ENCODE results near the gene TAB2.

Gene TAB2

DNA sequence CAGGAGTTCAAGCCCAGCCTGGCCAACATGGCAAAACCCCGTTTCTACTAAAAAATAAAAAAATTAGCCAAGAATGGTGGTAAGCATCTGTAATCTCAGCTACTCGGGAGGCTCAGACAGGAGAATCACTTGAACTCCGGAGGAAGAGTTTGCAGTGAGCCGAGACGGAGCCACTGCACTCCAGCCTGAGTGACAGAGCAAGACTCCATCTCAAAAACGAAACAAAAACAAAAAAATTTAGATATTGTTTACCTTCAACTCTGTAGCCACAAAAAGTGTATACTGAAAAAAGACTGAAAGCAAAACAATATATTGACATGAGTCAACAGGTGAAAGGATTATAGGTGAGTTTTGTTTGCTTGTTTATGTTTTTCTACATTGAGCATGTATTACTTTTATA lies 30.6 kb upstream of the TAB2 start:
- Histone ChIP-seq H3K4me3 (ENCODE audit: low read length) (no peak overlapping the region), H2AFZ (ENCODE audit: low read depth, low read length) (no peak overlapping the region), H3K9ac (ENCODE audit: low read length) (no peak overlapping the region), H3K4me2 (ENCODE audit: low read length) (no peak overlapping the region), H3K79me2 (ENCODE audit: low read length) (no peaks in the 10 kb centered on the region), H3K9me3 (ENCODE audit: insufficient read depth, low read length) (no peaks in the 10 kb centered on the region), H3K4me1 (ENCODE audit: low read length) (peaks cover 9% of the 10 kb centered on the region), H3K27ac (ENCODE audit: low read length) (no peak overlapping the region), H3K36me3 (replicated peaks; ENCODE audit: low read depth, low read length) (no peaks in the 10 kb centered on the region), H4K20me1 (ENCODE audit: insufficient read depth, low read length) (no peaks in the 10 kb centered on the region), H3K27me3 (ENCODE audit: low read depth, low read length) (no peaks in the 10 kb centered on the region)
- TF ChIP-seq EZH2phosphoT487 (IDR thresholded peaks at IDR 0.05; ENCODE audit: low read depth) = no peak

DNA sequence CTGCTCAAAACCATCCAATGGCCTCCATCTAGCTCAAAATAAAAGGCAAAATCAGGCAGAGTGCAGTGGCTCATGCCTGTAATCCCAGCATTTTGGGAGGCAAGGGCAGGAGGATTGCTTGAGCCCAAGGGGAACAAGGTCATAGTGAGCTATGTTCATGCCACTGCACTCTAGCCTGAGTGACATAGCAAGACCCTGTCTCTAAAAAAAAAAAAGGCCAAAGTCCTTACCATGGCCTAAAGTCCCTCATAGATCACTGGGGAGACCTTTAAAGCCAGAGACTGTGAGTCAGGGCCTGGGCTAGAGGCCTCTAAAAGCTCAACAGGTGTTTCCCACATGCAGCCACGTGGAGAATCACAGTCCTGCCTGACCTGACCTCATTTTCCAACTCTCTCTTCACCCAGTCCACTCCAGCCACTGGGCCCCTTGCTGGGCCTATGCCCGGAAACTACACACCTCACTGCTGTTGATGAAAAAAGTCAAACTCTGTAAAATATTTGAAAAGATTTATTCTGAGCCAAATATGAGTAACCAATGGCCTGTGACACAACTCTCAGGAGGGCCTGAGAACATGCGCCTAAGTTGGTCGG lies 28.2 kb upstream of the TAB2 start:
- TF ChIP-seq, protein P1, sequence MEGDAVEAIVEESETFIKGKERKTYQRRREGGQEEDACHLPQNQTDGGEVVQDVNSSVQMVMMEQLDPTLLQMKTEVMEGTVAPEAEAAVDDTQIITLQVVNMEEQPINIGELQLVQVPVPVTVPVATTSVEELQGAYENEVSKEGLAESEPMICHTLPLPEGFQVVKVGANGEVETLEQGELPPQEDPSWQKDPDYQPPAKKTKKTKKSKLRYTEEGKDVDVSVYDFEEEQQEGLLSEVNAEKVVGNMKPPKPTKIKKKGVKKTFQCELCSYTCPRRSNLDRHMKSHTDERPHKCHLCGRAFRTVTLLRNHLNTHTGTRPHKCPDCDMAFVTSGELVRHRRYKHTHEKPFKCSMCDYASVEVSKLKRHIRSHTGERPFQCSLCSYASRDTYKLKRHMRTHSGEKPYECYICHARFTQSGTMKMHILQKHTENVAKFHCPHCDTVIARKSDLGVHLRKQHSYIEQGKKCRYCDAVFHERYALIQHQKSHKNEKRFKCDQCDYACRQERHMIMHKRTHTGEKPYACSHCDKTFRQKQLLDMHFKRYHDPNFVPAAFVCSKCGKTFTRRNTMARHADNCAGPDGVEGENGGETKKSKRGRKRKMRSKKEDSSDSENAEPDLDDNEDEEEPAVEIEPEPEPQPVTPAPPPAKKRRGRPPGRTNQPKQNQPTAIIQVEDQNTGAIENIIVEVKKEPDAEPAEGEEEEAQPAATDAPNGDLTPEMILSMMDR (IDR thresholded peaks at IDR 0.05; ENCODE audit: low read depth, low read length) = no peak
- no peak for TF ChIP-seq EZH2phosphoT487 (IDR thresholded peaks at IDR 0.05; ENCODE audit: low read depth)

DNA sequence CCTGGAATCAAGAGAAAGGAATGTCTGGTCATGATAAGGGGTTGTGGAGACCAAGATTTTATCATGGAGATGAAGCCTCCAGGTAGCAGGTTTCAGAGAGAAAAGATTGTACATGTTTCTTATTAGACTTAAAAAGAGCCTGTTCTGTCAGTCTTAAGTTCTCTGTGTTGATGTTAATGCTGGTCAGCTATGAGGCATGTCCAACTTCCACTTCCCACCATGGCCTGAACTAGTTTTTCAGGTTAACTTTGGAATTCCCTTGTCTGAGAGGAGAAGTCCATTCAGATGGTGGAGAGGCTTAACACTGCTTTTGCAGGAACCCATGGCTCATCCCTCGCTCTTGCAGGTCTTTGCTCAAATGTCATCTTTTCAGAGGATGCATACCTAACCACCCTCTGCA lies 27.5 kb upstream of the TAB2 start:
- H3K27me3 ChIP-seq (ENCODE audit: low read depth, low read length) = no peaks in the 10 kb centered on the region
- H3K36me3 ChIP-seq (replicated peaks; ENCODE audit: low read depth, low read length) = no peaks in the 10 kb centered on the region
- H3K27ac ChIP-seq (ENCODE audit: low read length) = no peak overlapping the region
- no peak overlapping the region for H3K4me3 ChIP-seq (ENCODE audit: low read length)
- H3K9me3 ChIP-seq (ENCODE audit: insufficient read depth, low read length) = no peaks in the 10 kb centered on the region
- H3K4me2 ChIP-seq (ENCODE audit: low read length) = no peak overlapping the region
- H2AFZ ChIP-seq (ENCODE audit: low read depth, low read length) = no peak overlapping the region
- H3K79me2 ChIP-seq (ENCODE audit: low read length) = no peaks in the 10 kb centered on the region
- TF ChIP-seq EZH2phosphoT487 (IDR thresholded peaks at IDR 0.05; ENCODE audit: low read depth) = no peak
- TF ChIP-seq, protein P1 (IDR thresholded peaks at IDR 0.05; ENCODE audit: low read depth, low read length) = no peak
- H4K20me1 ChIP-seq (ENCODE audit: insufficient read depth, low read length) = no peaks in the 10 kb centered on the region
- no peak overlapping the region for H3K9ac ChIP-seq (ENCODE audit: low read length)
- H3K4me1 ChIP-seq (ENCODE audit: low read length) = peaks cover 7% of the 10 kb centered on the region

More for the DNA sequence above, 28.2 kb upstream of the TAB2 start:
- Histone ChIP-seq H3K27me3 (ENCODE audit: low read depth, low read length) (no peaks in the 10 kb centered on the region), H3K27ac (ENCODE audit: low read length) (no peak overlapping the region), H3K9ac (ENCODE audit: low read length) (no peak overlapping the region), H3K79me2 (ENCODE audit: low read length) (no peaks in the 10 kb centered on the region), H2AFZ (ENCODE audit: low read depth, low read length) (no peak overlapping the region), H3K36me3 (replicated peaks; ENCODE audit: low read depth, low read length) (no peaks in the 10 kb centered on the region), H4K20me1 (ENCODE audit: insufficient read depth, low read length) (no peaks in the 10 kb centered on the region), H3K4me1 (ENCODE audit: low read length) (peaks cover 12% of the 10 kb centered on the region), H3K4me2 (ENCODE audit: low read length) (no peak overlapping the region), H3K4me3 (ENCODE audit: low read length) (no peak overlapping the region), H3K9me3 (ENCODE audit: insufficient read depth, low read length) (no peaks in the 10 kb centered on the region)

DNA sequence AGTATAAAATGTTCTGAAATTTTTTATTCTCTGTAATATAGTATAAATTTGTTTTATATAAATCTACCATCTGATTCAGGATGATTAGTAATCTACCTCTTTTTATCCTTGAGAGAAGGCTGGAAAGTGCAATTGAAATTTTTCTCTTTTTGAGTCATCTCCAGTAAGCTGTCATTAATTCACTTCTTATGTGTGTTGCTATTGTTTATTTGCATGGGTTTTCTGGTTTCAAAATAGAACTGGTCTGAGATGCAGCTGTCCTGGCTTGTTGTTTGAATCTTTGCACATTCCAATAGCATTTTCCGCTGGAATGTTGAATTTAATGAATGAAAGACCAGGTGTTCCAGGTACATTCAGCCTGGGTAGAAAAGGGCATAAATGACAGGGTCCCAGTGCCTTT lies 24.3 kb upstream of the TAB2 start:
- H3K27ac ChIP-seq (ENCODE audit: low read length) = no peak overlapping the region
- H3K4me3 ChIP-seq (ENCODE audit: low read length) = no peak overlapping the region

More for the DNA sequence above, 24.3 kb upstream of the TAB2 start:
- H3K36me3 ChIP-seq (replicated peaks; ENCODE audit: low read depth, low read length) = no peaks in the 10 kb centered on the region
- TF ChIP-seq EZH2phosphoT487 (IDR thresholded peaks at IDR 0.05; ENCODE audit: low read depth) = no peak
- TF ChIP-seq, protein P1 (IDR thresholded peaks at IDR 0.05; ENCODE audit: low read depth, low read length) = no peak
- no peaks in the 10 kb centered on the region for H3K27me3 ChIP-seq (ENCODE audit: low read depth, low read length)
- H4K20me1 ChIP-seq (ENCODE audit: insufficient read depth, low read length) = no peaks in the 10 kb centered on the region
- no peak overlapping the region for H3K9ac ChIP-seq (ENCODE audit: low read length)
- no peaks in the 10 kb centered on the region for H3K79me2 ChIP-seq (ENCODE audit: low read length)
- H3K4me2 ChIP-seq (ENCODE audit: low read length) = no peak overlapping the region
- H2AFZ ChIP-seq (ENCODE audit: low read depth, low read length) = no peak overlapping the region
- H3K9me3 ChIP-seq (ENCODE audit: insufficient read depth, low read length) = no peaks in the 10 kb centered on the region
- peaks cover 3% of the 10 kb centered on the region; the same call in 1 of the 2 replicates for H3K4me1 ChIP-seq (ENCODE audit: low read length)
